HG02642 (cell line): ENCODE data around the gene CHCHD3.

Source experiments
- ATAC-seq: cut with Tn5 transposase; IDR thresholded peaks from one replicate; pipeline ENCODE4 v1.9.1; 2021; ENCODE audit warnings: mild to moderate bottlenecking; ENCODE audit not compliant: unreplicated experiment, poor library complexity

Gene CHCHD3

DNA sequence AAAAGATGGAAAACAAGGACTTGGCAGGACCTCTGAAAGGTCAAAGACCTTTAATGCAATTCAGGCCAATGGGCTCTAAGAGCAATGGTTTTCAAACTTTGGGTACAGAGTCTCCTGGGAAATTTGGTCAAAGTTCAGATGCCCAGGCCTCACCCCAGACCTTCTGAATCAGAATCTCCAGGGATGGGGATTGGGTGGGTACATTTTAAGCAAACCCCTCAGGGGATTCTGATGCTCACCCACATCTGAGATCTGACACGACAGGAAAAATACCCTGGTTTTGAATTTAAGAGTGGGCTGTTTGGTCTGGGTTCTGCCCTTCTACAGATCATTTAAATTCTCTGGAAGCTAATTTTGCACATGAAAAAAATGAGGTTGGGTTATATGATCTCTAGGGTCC is 290.9 kb downstream of the CHCHD3 start:
- ATAC-seq = no peak

- no peak for ATAC-seq
Observed at GRCh38 chr7:132790104-132790503, 291.8 kb downstream of the CHCHD3 start.

- no peak for ATAC-seq
Observed at GRCh38 chr7:132789281-132789680, 292.6 kb downstream of the CHCHD3 start.

- ATAC-seq = no peak
Observed at GRCh38 chr7:132785870-132786269, 296.0 kb downstream of the CHCHD3 start.

DNA sequence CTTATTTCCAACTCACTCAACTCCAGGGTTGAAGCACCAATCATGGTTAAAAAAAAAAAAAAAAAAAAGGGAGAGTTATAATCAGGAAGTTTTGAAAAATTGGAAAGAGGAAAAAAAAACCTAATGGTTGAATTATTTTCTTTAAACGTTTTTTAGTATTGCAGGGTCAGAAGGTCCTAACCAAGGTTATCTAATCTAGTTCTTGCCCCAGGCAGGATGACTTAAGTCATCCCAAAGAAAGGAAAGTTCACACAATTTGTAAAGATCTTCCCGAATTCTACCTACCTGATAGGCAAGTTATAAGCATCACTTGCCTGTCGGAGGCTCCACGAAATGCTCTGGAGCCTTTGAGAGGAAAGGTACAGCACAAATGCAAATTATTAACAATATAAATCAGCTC is 297.5 kb downstream of the CHCHD3 start:
- no peak for ATAC-seq

DNA sequence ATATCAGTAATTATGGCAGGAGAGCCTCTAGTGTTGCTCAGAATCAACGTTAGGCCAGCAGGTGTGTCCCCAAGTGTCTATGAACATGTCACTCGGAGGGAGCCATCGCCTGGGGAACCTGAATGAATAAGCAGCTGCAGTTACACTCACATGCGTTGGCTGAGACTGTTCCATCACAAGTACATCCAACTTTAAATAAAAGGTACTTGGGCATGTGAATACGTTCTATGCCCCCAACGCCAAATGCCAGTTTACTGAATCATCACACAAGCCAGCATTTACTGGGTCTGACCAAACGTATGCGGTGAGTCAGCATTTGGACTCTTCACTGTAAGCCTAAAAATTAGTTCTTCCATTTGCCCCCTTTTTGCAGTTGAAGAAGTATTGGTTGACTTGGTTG is 298.1 kb downstream of the CHCHD3 start:
- ATAC-seq = no peak

GRCh38 chr7:132782777-132783640 is 298.9 kb downstream of the CHCHD3 start:
- no peak for ATAC-seq

DNA sequence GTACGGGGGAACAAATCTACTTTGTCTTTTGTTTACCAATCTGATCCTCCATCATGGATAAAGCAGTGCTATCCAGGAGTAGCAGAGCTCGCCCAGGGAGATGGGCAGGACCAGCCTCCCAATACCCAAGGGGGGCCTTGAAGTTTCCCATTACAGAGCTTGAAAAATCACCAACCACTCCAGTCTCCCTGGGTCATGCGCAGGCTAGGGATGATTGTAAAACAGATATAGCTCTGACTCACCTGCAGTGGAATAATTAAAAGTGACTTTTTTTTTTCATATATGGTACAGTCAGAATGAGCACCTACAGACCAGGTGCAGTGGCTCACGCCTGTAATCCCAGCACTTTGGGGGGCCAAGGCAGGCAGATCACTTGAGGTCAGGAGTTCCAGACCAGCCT is 301.1 kb downstream of the CHCHD3 start:
- ATAC-seq = no peak

DNA sequence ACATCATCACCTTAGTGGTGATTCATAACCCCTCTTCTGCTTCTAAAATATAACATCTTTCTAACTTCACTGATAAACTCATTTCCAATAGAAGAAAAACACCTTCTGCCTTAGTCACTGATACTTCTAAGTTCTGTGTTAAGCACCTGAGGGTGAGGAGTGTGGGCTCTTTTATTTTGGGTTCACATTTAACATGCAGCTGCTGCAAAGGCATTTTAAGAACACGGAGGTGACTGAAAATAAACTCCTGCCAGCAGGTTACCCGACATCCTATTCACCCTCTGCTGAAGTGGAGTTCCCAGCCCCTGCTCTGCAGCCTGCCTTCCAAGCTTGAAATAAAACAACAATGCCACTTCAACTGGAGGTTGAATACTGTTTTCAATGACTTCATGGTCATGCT is 302.7 kb downstream of the CHCHD3 start:
- ATAC-seq = no peak

DNA sequence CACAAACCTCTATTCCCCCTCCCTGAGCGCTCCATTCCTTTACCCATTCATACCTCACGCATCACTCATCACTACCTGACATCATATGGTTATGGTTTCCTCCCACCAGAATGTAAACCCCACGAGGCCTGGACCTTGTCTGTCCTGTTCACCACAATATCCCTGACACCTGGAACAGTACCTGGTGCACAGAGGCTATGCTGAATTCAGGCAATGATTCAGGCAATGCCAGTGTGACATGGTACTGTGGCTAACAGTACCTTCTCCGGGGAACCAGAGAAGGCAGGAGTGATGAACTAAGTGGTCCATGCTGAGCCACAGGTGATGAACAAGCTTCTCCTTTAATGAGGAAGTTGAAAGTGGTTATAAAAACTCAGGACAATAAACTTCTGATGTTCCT is 303.1 kb downstream of the CHCHD3 start:
- no peak for ATAC-seq

DNA sequence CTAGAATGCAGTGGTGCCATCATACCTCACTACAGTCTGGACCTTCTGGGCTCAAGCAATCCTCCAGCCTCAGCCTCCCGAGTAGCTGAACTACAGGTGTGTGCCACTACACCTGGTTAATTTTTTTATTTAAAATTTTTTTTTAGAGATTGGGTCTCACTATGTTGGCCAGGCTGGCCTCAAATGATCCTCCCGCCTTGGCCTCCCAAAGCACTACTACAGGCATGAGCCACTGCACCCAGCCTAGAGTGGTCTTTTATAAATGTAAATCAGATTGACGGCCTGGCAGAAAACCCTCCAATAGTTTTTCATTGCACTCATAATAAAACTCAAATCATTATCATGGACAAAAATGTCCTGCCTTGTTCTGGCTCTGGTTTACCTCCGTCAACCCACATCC is 303.9 kb downstream of the CHCHD3 start:
- ATAC-seq = no peak

- ATAC-seq = no peak
Observed at GRCh38 chr7:132777414-132777813, 304.5 kb downstream of the CHCHD3 start.

- no peak for ATAC-seq
Observed at GRCh38 chr7:132776048-132776620, 305.8 kb downstream of the CHCHD3 start.

- ATAC-seq = no peak
Observed at GRCh38 chr7:132773527-132773956, 308.3 kb downstream of the CHCHD3 start.

- peak; percentile 59 for ATAC-seq
Observed at GRCh38 chr7:132771301-132771730, 310.6 kb downstream of the CHCHD3 start.

- ATAC-seq = no peak
Observed at GRCh38 chr7:132770055-132770454, 311.8 kb downstream of the CHCHD3 start.

DNA sequence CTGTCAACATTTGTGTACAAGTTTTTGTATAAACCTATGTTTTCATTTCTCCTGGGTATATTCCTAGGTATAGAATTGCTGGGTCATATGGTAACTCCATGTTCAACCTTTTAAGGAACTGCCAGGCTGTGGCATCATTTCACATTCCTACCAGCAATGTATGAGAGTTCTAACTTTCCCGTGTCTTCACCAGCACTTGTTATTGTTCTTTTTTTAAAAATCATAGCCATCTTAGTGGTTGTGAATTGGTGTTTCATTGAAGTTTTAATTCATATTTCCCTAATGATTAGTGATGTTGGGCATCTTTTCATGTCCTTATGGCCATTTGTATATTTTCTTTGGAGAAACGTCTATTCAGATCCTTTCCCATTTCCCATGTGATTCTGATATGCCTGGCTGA is 312.6 kb downstream of the CHCHD3 start:
- no peak for ATAC-seq

DNA sequence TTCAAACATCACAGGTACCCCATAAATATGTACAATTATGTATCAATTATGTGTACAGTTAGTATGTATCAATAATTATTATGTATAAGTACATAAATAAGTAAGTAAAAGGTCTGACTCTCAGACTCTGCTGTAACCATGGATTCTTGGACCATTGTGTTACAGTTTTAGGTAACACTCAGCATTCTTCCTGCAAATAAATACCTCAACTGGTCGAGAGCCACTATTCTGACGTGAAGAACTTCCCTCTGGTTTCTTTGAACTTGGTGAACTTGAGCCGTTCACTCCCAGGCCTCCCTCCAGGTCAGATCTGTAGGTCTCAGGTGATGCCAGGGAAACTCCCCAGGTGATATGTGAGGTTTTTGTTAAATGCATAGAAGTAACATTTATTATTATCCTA is 313.8 kb downstream of the CHCHD3 start:
- no peak for ATAC-seq

DNA sequence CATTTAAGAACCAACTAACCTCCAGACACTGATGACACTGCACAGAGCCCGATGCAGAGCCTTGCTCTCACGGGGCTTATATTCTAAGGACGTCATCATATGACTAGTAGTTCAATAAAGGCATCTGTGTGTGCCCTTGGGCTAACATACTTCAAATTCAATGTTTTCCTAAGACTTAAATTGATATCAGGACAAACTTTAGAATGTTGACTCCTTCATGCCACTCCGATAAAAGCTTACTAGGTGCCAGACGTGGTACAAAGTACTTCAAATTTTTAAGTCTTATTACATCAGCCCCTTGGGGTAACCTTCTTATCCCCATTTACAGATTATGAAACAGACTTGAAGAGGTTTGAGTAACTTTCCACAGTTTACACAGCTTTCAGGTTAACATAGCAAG is 314.5 kb downstream of the CHCHD3 start:
- no peak for ATAC-seq

- ATAC-seq = no peak
Observed at GRCh38 chr7:132766660-132767059, 315.2 kb downstream of the CHCHD3 start.

DNA sequence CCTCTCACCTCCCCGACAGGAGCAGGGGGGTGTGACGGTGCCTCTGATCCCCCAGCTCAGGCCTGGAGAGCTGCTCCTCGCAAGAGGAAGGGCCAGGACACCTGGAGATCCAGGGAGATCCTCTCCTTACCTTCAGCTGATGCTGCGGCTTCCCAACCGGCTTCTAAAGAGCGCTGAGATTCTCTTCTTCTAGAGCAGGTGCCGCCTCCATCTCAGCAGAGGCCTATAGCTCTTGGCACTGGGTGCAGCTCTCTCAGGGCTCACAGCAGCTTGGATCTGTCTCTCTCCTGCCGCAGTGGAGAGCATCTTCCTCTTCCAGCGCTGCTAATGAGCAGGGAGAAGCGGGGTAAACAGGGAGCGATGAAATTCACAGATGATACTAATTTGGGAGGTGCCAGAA is 316.0 kb downstream of the CHCHD3 start:
- no peak for ATAC-seq

- ATAC-seq = no peak
Observed at GRCh38 chr7:132764762-132765161, 317.1 kb downstream of the CHCHD3 start.
